Brain microvascular endothelial cell (primary cell): ENCODE measurements around the gene STPG4.

Experiments used
- DNase-seq: peaks from one replicate; pipeline ENCODE4 v3.0.0-alpha.2; 2020
- H3K27ac ChIP-seq: fragments of 250-450 bp; sonication (Bioruptor Pico); 2 replicates; pipeline ENCODE4 v1.5.1; 2020; ENCODE audit warnings: mild to moderate bottlenecking, moderate library complexity
- H3K27me3 ChIP-seq: fragments of 250-450 bp; sonication (Bioruptor Pico); replicated peaks from 2 replicates; pipeline ENCODE4 v1.5.1; 2020; ENCODE audit warnings: mild to moderate bottlenecking
- H3K36me3 ChIP-seq: fragments of 250-450 bp; sonication (Bioruptor Pico); replicated peaks from 2 replicates; pipeline ENCODE4 v1.5.1; 2020; ENCODE audit warnings: mild to moderate bottlenecking
- H3K4me3 ChIP-seq: 2 replicates; pipeline ENCODE4 v1.5.1; 2011; ENCODE audit warnings: low read depth, mild to moderate bottlenecking, control low read depth, low read length, moderate library complexity
- CTCF ChIP-seq: IDR thresholded peaks from 2 replicates; pipeline ENCODE4 v1.5.1; 2011; ENCODE audit warnings: low read depth, mild to moderate bottlenecking, moderate library complexity, low read length, control low read depth, inconsistent platforms; ENCODE audit errors: missing control alignments
- in situ Hi-C: cut with HindIII; loops from 2 replicates; pipeline ENCODE4 v1.10.0; 2017; ENCODE audit warnings: low sequenced_read_pairs, low pct_ligation_motif_present

Gene STPG4

GRCh38 chr2:47061944-47062678, 93.0 kb downstream of the STPG4 start:
- in situ Hi-C loops, result no loop called here
- TF ChIP-seq CTCF, result no peak
- H3K27ac ChIP-seq, result no peak overlapping the region
- H3K36me3 ChIP-seq, result no peaks in the 10 kb centered on the region
- no peak overlapping the region for H3K4me3 ChIP-seq
- no peak for DNase-seq
- H3K27me3 ChIP-seq, result no peaks in the 10 kb centered on the region

- in situ Hi-C loops, result no loop called here
- H3K27ac ChIP-seq, result no peak overlapping the region
- H3K36me3 ChIP-seq, result no peaks in the 10 kb centered on the region
- no peak for DNase-seq
- H3K27me3 ChIP-seq, result no peaks in the 10 kb centered on the region
- no peak for TF ChIP-seq CTCF
- H3K4me3 ChIP-seq, result no peak overlapping the region
These were observed 94.4 kb downstream of the STPG4 start for GRCh38 chr2:47060652-47061170.

- Histone ChIP-seq H3K27ac (peak overlapping the region; percentile 11), H3K36me3 (peaks cover 2% of the 10 kb centered on the region), H3K4me3 (no peak overlapping the region), H3K27me3 (no peaks in the 10 kb centered on the region)
- no peak for DNase-seq
- no peak for TF ChIP-seq CTCF
- in situ Hi-C loops, result no loop called here
These were observed 96.8 kb downstream of the STPG4 start for GRCh38 chr2:47058003-47058931.

- Histone ChIP-seq H3K4me3 (no peak overlapping the region), H3K27me3 (no peaks in the 10 kb centered on the region), H3K36me3 (peaks cover 2% of the 10 kb centered on the region), H3K27ac (peak overlapping the region; percentile 11)
- TF ChIP-seq CTCF, result no peak
- in situ Hi-C loops, result no loop called here
- DNase-seq, result no peak
These were observed 97.5 kb downstream of the STPG4 start for GRCh38 chr2:47057687-47058002.

GRCh38 chr2:47056868-47057686, 98.0 kb downstream of the STPG4 start:
- no peak overlapping the region for H3K4me3 ChIP-seq
- no peaks in the 10 kb centered on the region for H3K27me3 ChIP-seq
- H3K36me3 ChIP-seq, result peaks cover 5% of the 10 kb centered on the region
- no peak for DNase-seq
- no peak for TF ChIP-seq CTCF
- H3K27ac ChIP-seq, result peak overlapping the region; percentile 46
- in situ Hi-C loops, result no loop called here
